Ascending aorta (tissue), 2 donors: ENCODE measurements around the gene POLR3A. TPM values are rescaled to one million over a fixed set of nuclear protein-coding genes. Genes with fewer than 3 reads are reported as not detected.

Experiments used
- DNase-seq, 2 donors: peaks; one replicate each; pipeline ENCODE4 v3.0.0-alpha.2; 2019; ENCODE audit warnings: low spot score in 2 of 2
- H3K27ac ChIP-seq, 2 donors: fragments of 200-600 bp; sonication (generic); one replicate each; pipeline ENCODE4 v1.5.1; 2016 to 2017; ENCODE audit warnings: mild to moderate bottlenecking in 1 of 2
- H3K27me3 ChIP-seq: fragments of 200-600 bp; sonication (generic); one replicate; pipeline ENCODE4 v1.5.1; 2017
- H3K36me3 ChIP-seq, 2 donors: fragments of 200-600 bp; sonication (generic); one replicate each; pipeline ENCODE4 v1.5.1; 2016
- H3K4me1 ChIP-seq, 2 donors: fragments of 200-600 bp; sonication (generic); one replicate each; pipeline ENCODE4 v1.5.1; 2016 to 2017; ENCODE audit warnings: mild to moderate bottlenecking in 1 of 2
- H3K4me3 ChIP-seq, 2 donors: fragments of 200-600 bp; sonication (generic); one replicate each; pipeline ENCODE4 v1.5.1; 2016 to 2017; ENCODE audit warnings: mild to moderate bottlenecking in 1 of 2
- H3K9me3 ChIP-seq, 2 donors: fragments of 200-600 bp; sonication (generic); one replicate each; pipeline ENCODE4 v1.5.1; 2016
- CTCF ChIP-seq, 3 experiments: fragments of 200-600 bp in 2 of 3; fragments of 450-650 bp in 1 of 3; sonication (generic) in 2 of 3; IDR thresholded peaks; one replicate each; pipeline ENCODE4 v1.5.1; 2016 to 2019; ENCODE audit warnings: antibody characterized with exemption in 3 of 3, mild to moderate bottlenecking in 1 of 3, moderate library complexity in 1 of 3
- intact Hi-C: fragments of 100-400 bp; cut with DNase I; formaldehyde crosslinking; loops from one replicate; pipeline ENCODE4 v1.15.1; 2023
- total RNA-seq: library from RNA; depleted of rRNA; stranded (reverse); fragments of >200 nt; gene quantifications from one replicate; pipeline ENCODE4 v1.1.0, GENCODE V29; 2016

The POLR3A gene
- total RNA-seq, 1 donor from 2014 or later: 18.6 TPM

- Histone ChIP-seq H3K4me1 (no peaks in the 10 kb centered on the region), H3K4me3 (no peak overlapping the region), H3K9me3 (no peaks in the 10 kb centered on the region), H3K27ac (no peak overlapping the region), H3K27me3 (no peaks in the 10 kb centered on the region), H3K36me3 (no peaks in the 10 kb centered on the region)
- intact Hi-C loops: no loop called here
- no peak for DNase-seq
- TF ChIP-seq CTCF (IDR thresholded peaks at IDR 0.05): no peak
Observed at GRCh38 chr10:77932016-77932715, 97.1 kb downstream of the POLR3A start.

- intact Hi-C loops: loop anchor here (1.0 to 5.0 kb wide), 4 partner anchors 43 to 100 kb away; partner anchors contain the start of gene POLR3A
- Histone ChIP-seq H3K27ac (peak overlapping the region; percentile 67 to 78), H3K4me3 (peak overlapping the region; percentile 86 to 93), H3K27me3 (no peaks in the 10 kb centered on the region), H3K36me3 (no peaks in the 10 kb centered on the region), H3K4me1 (peaks cover 4 to 21% of the 10 kb centered on the region in 2 donors), H3K9me3 (no peaks in the 10 kb centered on the region)
- DNase-seq: no peak
- no peak for TF ChIP-seq CTCF (IDR thresholded peaks at IDR 0.05)
Observed at GRCh38 chr10:77927402-77928246, 101.7 kb downstream of the POLR3A start.

GRCh38 chr10:77926566-77927401 is 102.5 kb downstream of the POLR3A start, which contains the start of gene DLG5:
Gene DLG5 (minus strand): TSS chr10:77926755. CDS start chr10:77926520, 235 bp downstream.
- DNase-seq: peak in 1 of 2 donors; percentile 82
- H3K4me1 ChIP-seq: peaks cover 4 to 21% of the 10 kb centered on the region in 2 donors
- H3K27ac ChIP-seq: peak within 1 kb of the TSS; percentile 78
- no peaks in the 10 kb centered on the region for H3K36me3 ChIP-seq
- TF ChIP-seq CTCF (IDR thresholded peaks at IDR 0.05): no peak
- peak within 1 kb of the TSS; percentile 86 to 93 for H3K4me3 ChIP-seq
- intact Hi-C loops: loop anchor here (1.0 to 5.0 kb wide), 4 partner anchors 44 to 101 kb away; partner anchors contain the start of gene POLR3A
- H3K27me3 ChIP-seq: no peaks in the 10 kb centered on the region
- H3K9me3 ChIP-seq: no peaks in the 10 kb centered on the region

- peak in 1 of 2 donors; percentile 69 for DNase-seq
- peaks cover 4 to 24% of the 10 kb centered on the region in 2 donors for H3K4me1 ChIP-seq
- TF ChIP-seq CTCF (IDR thresholded peaks at IDR 0.05): no peak
- intact Hi-C loops: loop anchor here (2.0 to 5.0 kb wide), 3 partner anchors 45 to 101 kb away; partner anchors contain the start of gene POLR3A
- H3K9me3 ChIP-seq: no peaks in the 10 kb centered on the region
- peak overlapping the region; percentile 78 for H3K27ac ChIP-seq
- peak overlapping the region; percentile 86 to 93 for H3K4me3 ChIP-seq
- no peaks in the 10 kb centered on the region for H3K27me3 ChIP-seq
- H3K36me3 ChIP-seq: no peaks in the 10 kb centered on the region
Observed at GRCh38 chr10:77925795-77926565, 103.3 kb downstream of the POLR3A start.
